DND-41 (cell line): ENCODE data around the gene KRT7.

Source experiments
- ATAC-seq: fragments of 200-7000 bp; cut with Tn5 transposase; 3 replicates; pipeline ENCODE4 v1.9.1; 2021; ENCODE audit warnings: low read depth; ENCODE audit not compliant: insufficient read depth
- DNase-seq: peaks from one replicate; pipeline ENCODE4 v3.0.0-alpha.2; 2020
- H2AFZ ChIP-seq: 2 replicates; pipeline ENCODE4 v1.6.0; 2012; ENCODE audit warnings: low read depth, low read length
- H3K27ac ChIP-seq: 2 replicates; pipeline ENCODE4 v1.5.1; 2012; ENCODE audit warnings: low read length, inconsistent platforms
- H3K27me3 ChIP-seq: fragments of 200-600 bp; sonication (generic); 2 replicates; pipeline ENCODE4 v1.6.0; 2012; ENCODE audit warnings: low read length, mild to moderate bottlenecking, inconsistent platforms; ENCODE audit not compliant: insufficient read depth, poor library complexity
- H3K36me3 ChIP-seq: 2 replicates; pipeline ENCODE4 v1.5.1; 2012; ENCODE audit warnings: low read length, inconsistent platforms; ENCODE audit not compliant: insufficient read depth
- H3K4me1 ChIP-seq: 2 replicates; pipeline ENCODE4 v1.5.1; 2012; ENCODE audit warnings: mild to moderate bottlenecking, low read length; ENCODE audit not compliant: insufficient read depth
- H3K4me2 ChIP-seq: 2 replicates; pipeline ENCODE4 v1.6.0; 2012; ENCODE audit warnings: mild to moderate bottlenecking, moderate library complexity, low read length, inconsistent platforms; ENCODE audit not compliant: insufficient read depth
- H3K4me3 ChIP-seq, 2 experiments: fragments of 200-600 bp in 1 of 2; shearing (Covaris generic) in 1 of 2; 2 replicates each; pipeline ENCODE4 v1.5.1; 2012 to 2016; ENCODE audit warnings: inconsistent platforms in 2 of 2, low read length in 2 of 2, mild to moderate bottlenecking in 2 of 2, low read depth in 1 of 2, moderate library complexity in 1 of 2
- H3K79me2 ChIP-seq: 2 replicates; pipeline ENCODE4 v1.6.0; 2012; ENCODE audit warnings: low read length, inconsistent platforms; ENCODE audit not compliant: insufficient read depth
- H3K9ac ChIP-seq: 2 replicates; pipeline ENCODE4 v1.6.0; 2012; ENCODE audit warnings: low read depth, mild to moderate bottlenecking, inconsistent platforms, low read length, moderate library complexity
- H3K9me3 ChIP-seq: 2 replicates; pipeline ENCODE4 v1.5.1; 2012; ENCODE audit warnings: low read length, moderate library complexity, mild to moderate bottlenecking, inconsistent platforms; ENCODE audit not compliant: insufficient read depth, severe bottlenecking
- H4K20me1 ChIP-seq: 2 replicates; pipeline ENCODE4 v1.6.0; 2012; ENCODE audit warnings: low read length; ENCODE audit not compliant: insufficient read depth
- EZH2 ChIP-seq: IDR thresholded peaks from 3 replicates; pipeline ENCODE4 v1.6.1; 2012; ENCODE audit warnings: borderline replicate concordance, low read depth, mild to moderate bottlenecking, moderate library complexity, low read length, inconsistent platforms; ENCODE audit not compliant: severe bottlenecking
- TF ChIP-seq, protein P1 (sequence below): IDR thresholded peaks from 2 replicates; pipeline ENCODE4 v1.5.1; 2012; ENCODE audit warnings: borderline replicate concordance, low read length, moderate library complexity, mild to moderate bottlenecking; ENCODE audit not compliant: poor library complexity, severe bottlenecking; ENCODE audit errors: extremely low read depth

KRT7 gene

DNA sequence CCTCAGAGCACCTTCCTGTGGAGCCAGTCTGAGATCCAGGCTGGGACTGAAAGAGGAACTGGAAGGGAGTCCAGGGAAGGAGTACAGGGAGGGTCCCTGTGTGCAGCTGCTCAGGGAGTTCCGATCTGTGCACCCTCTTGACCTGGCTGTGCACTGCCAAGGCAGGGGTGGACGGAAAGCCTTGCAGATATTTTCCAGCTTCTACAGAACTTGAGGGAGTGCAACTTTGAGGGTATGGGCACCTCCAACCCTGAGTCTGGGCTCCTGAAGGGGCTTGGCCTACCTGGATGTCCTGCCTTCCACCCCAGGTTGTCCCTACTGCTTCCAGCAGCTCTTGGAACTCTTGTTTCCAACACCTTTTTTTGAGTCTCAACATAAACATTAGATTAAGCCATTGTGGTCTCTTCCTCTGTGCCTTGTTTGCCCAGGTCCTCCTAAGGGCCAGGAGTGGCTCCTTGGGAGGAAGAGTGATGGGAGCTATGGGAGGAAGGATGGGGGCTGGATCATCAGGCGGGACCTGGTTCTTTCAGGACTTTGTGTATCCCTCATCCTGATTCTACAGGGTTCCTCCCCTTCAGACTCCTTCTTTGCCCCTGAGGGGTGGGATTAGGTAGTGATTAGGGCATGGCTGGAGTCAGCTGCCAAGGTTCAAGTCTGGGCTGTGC is 3.5 kb downstream of the KRT7 start:
- no peaks in the 10 kb centered on the region for H3K27me3 ChIP-seq
- H3K4me2 ChIP-seq, result no peak overlapping the region
- TF ChIP-seq, protein P1, sequence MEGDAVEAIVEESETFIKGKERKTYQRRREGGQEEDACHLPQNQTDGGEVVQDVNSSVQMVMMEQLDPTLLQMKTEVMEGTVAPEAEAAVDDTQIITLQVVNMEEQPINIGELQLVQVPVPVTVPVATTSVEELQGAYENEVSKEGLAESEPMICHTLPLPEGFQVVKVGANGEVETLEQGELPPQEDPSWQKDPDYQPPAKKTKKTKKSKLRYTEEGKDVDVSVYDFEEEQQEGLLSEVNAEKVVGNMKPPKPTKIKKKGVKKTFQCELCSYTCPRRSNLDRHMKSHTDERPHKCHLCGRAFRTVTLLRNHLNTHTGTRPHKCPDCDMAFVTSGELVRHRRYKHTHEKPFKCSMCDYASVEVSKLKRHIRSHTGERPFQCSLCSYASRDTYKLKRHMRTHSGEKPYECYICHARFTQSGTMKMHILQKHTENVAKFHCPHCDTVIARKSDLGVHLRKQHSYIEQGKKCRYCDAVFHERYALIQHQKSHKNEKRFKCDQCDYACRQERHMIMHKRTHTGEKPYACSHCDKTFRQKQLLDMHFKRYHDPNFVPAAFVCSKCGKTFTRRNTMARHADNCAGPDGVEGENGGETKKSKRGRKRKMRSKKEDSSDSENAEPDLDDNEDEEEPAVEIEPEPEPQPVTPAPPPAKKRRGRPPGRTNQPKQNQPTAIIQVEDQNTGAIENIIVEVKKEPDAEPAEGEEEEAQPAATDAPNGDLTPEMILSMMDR, result no peak
- TF ChIP-seq EZH2, result no peak
- H3K27ac ChIP-seq, result no peak overlapping the region
- H2AFZ ChIP-seq, result no peak overlapping the region
- H3K4me3 ChIP-seq, result no peak overlapping the region
- H3K36me3 ChIP-seq, result no peaks in the 10 kb centered on the region
- no peaks in the 10 kb centered on the region for H3K79me2 ChIP-seq
- no peaks in the 10 kb centered on the region; the same call in 1 of the 2 replicates for H4K20me1 ChIP-seq
- DNase-seq, result no peak
- no peak overlapping the region for H3K9ac ChIP-seq
- H3K4me1 ChIP-seq, result no peaks in the 10 kb centered on the region
- no peaks in the 10 kb centered on the region for H3K9me3 ChIP-seq
- no peak for ATAC-seq

DNA sequence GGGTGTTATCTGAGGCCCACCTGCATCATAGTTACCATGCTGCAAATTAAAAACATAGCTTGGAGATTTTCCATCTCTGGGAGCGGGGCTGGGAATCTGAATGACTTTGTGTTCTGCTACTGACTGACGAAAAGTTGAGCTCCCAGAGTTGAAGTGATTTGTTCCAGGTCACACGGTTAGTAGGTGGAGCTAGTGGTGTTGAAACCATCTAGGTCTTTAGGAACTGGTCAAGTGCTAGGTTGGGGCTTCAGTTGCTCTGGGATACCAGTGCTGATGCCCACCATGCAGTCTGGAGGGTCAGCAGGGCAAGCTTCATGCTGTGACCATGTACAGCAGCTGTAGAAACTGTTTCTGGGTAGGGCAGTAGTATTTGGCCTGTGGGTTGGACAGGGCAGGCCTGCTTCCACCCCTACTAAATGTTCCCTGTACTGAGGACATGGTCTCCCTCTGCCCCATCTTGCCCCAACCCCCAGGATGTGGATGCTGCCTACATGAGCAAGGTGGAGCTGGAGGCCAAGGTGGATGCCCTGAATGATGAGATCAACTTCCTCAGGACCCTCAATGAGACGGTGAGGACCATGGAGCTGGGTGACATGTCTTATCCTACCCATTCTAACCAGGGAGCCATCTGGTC is 5.3 kb downstream of the KRT7 start:
- H3K27me3 ChIP-seq, result no peaks in the 10 kb centered on the region
- ATAC-seq, result no peak
- DNase-seq, result no peak

DNA sequence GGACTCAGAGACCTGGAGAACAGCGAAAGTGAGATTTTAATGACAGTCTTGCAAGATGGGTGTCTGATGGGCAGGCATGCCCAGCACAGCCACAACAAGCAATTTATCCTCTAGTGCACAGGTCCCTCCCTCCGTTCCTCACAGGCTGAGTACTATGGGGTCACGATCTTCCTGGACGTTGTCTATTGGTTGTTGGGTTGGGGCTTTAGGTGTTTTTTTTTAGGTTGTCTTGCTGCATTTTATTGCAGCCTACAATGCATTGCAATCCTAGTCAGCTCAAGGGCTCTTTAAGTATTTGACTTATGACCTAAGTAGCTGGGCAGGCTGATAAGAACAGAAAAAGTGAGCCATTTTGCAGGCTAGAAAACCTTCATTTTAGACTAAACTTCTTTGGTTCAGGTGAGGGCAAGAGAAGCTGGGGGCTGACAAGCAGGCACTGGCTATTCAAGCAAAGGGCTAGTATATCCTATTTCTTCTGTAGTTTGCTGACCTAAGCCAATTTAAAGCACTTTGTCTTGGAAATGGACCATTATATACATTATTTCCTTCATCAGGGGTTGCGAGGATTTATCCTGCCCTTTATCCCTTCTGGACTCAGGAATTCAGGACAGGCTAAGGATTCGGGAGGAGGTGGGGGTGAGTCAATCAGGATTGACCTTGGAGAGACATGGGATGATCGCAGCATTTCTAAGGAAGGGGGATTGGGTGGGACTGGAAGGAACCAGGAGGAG is 6.0 kb downstream of the KRT7 start:
- DNase-seq (no peak), ATAC-seq (no peak)
- H2AFZ ChIP-seq, result no peak overlapping the region
- TF ChIP-seq, protein P1, result no peak
- TF ChIP-seq EZH2, result no peak
- H3K27me3 ChIP-seq, result no peaks in the 10 kb centered on the region
- no peak overlapping the region for H3K27ac ChIP-seq
- no peak overlapping the region for H3K4me3 ChIP-seq
- no peaks in the 10 kb centered on the region for H3K36me3 ChIP-seq
- no peaks in the 10 kb centered on the region for H3K4me1 ChIP-seq
- peaks cover 5% of the 10 kb centered on the region; the same call in 1 of the 2 replicates for H4K20me1 ChIP-seq
- H3K9me3 ChIP-seq, result no peaks in the 10 kb centered on the region
- H3K4me2 ChIP-seq, result no peak overlapping the region
- no peaks in the 10 kb centered on the region for H3K79me2 ChIP-seq
- no peak overlapping the region for H3K9ac ChIP-seq

More for the DNA sequence above, 5.3 kb downstream of the KRT7 start:
- Histone ChIP-seq H3K27ac (no peak overlapping the region), H4K20me1 (peaks cover 3% of the 10 kb centered on the region; the same call in 1 of the 2 replicates), H3K4me3 (no peak overlapping the region), H3K79me2 (no peaks in the 10 kb centered on the region), H3K4me2 (no peak overlapping the region), H3K36me3 (no peaks in the 10 kb centered on the region), H2AFZ (no peak overlapping the region), H3K4me1 (no peaks in the 10 kb centered on the region), H3K9me3 (no peaks in the 10 kb centered on the region), H3K9ac (no peak overlapping the region)
- TF ChIP-seq, protein P1, result no peak
- no peak for TF ChIP-seq EZH2
